ENCODE measurements around the gene SERINC2. TPM values are rescaled to one million over a fixed set of nuclear protein-coding genes. Genes with fewer than 3 reads are reported as not detected.
A peak's percentile ranks its signal among the peaks of the same experiment; 100 is the strongest.

The SERINC2 gene
- 1 to 10 TPM in 1 of 5 experiments, under 1 TPM in 2, not detected in 2; 0.22 to 2.7 (median 0.34) TPM for total RNA-seq
- polyA plus RNA-seq, result not detected
- not detected for total RNA-seq

- H3K27ac Mint-ChIP-seq, result peak within 1 kb of the TSS in 2 of 9 donors; percentile 4 to 69
- H3K4me3 Mint-ChIP-seq, result peak within 1 kb of the TSS; percentile 80 to 100 (median 92)
- DNase-seq (peak in 5 of 9 donors; percentile 21 to 26 (median 24)), ATAC-seq (peak; percentile 76)
- peak within 1 kb of the TSS; percentile 40 for H3K4me3 ChIP-seq (ENCODE audit: low read length)
- no peaks in the 10 kb centered on the region for H3K36me3 ChIP-seq (ENCODE audit: control insufficient read depth in 2 of 3, insufficient read depth in 3 of 3, low read length in 3 of 3)
- H3K27ac ChIP-seq (ENCODE audit: low read depth, low read length), result no peak within 1 kb of the TSS
- H3K9me3 ChIP-seq (ENCODE audit: control insufficient read depth in 2 of 3, low read length in 3 of 3), result no peaks in the 10 kb centered on the region
- H3K4me1 ChIP-seq (ENCODE audit: control insufficient read depth in 2 of 2, insufficient read depth in 2 of 2, low read length in 2 of 2), result no peaks in the 10 kb centered on the region
- H3K4me1 Mint-ChIP-seq, result peaks cover 3 to 13% (median 12%) of the 10 kb centered on the region in 7 donors
- peaks cover 0 to 4% (median 0%) of the 10 kb centered on the region in 5 donors for H3K36me3 Mint-ChIP-seq
- ChIA-PET CTCF (no interaction called here), POLR2A (no interaction called here)
- H3K27me3 Mint-ChIP-seq, result peaks cover 74 to 85% (median 81%) of the 10 kb centered on the region in 5 donors
- intact Hi-C loops (cut with micrococcal nuclease), result no loop called here
- peaks cover 0 to 3% (median 0%) of the 10 kb centered on the region in 11 donors for H3K9me3 Mint-ChIP-seq
- H3K27me3 ChIP-seq (ENCODE audit: control insufficient read depth in 2 of 2, insufficient read depth in 2 of 2, low read length in 2 of 2), result peaks cover 4 to 10% of the 10 kb centered on the region in 2 donors
Measured at GRCh38 chr1:31412732-31413404, at the start of gene SERINC2. SERINC2 (plus strand) TSS chr1:31413213; CDS start chr1:31413266, 53 bp downstream.

GRCh38 chr1:31364561-31365250 is 48.3 kb upstream of the SERINC2 start:
- ChIA-PET CTCF (interaction anchor here (0.6 to 0.7 kb wide), 2 partner anchors 11 to 38 kb away, joined by 3 read pairs; no protein-coding TSS in a partner anchor), POLR2A (no interaction called here)
- peaks cover 0 to 9% (median 0%) of the 10 kb centered on the region in 7 donors for H3K4me1 Mint-ChIP-seq
- H3K27ac ChIP-seq (ENCODE audit: low read depth, low read length), result no peak overlapping the region
- peaks cover 0 to 53% (median 0%) of the 10 kb centered on the region in 3 experiments for H3K36me3 ChIP-seq (ENCODE audit: control insufficient read depth in 2 of 3, insufficient read depth in 3 of 3, low read length in 3 of 3)
- H3K9me3 Mint-ChIP-seq, result no peaks in the 10 kb centered on the region
- no peaks in the 10 kb centered on the region for H3K9me3 ChIP-seq (ENCODE audit: control insufficient read depth in 2 of 3, low read length in 3 of 3)
- no peaks in the 10 kb centered on the region for H3K27me3 ChIP-seq (ENCODE audit: control insufficient read depth in 2 of 2, insufficient read depth in 2 of 2, low read length in 2 of 2)
- no peak overlapping the region for H3K4me3 ChIP-seq (ENCODE audit: low read length)
- peaks cover 7 to 51% (median 18%) of the 10 kb centered on the region in 5 donors for H3K36me3 Mint-ChIP-seq
- H3K4me3 Mint-ChIP-seq, result no peak overlapping the region
- no peaks in the 10 kb centered on the region for H3K4me1 ChIP-seq (ENCODE audit: control insufficient read depth in 2 of 2, insufficient read depth in 2 of 2, low read length in 2 of 2)
- DNase-seq, result no peak
- no peak for ATAC-seq
- intact Hi-C loops (cut with micrococcal nuclease), result no loop called here
- no peak overlapping the region for H3K27ac Mint-ChIP-seq
- H3K27me3 Mint-ChIP-seq, result no peaks in the 10 kb centered on the region

GRCh38 chr1:31366796-31367195 is 46.2 kb upstream of the SERINC2 start:
- no peak overlapping the region for H3K4me3 ChIP-seq (ENCODE audit: low read length)
- Mint-ChIP-seq H3K27ac (no peak overlapping the region), H3K9me3 (no peaks in the 10 kb centered on the region), H3K27me3 (no peaks in the 10 kb centered on the region), H3K4me1 (peaks cover 0 to 9% (median 0%) of the 10 kb centered on the region in 7 donors), H3K36me3 (peaks cover 7 to 38% (median 18%) of the 10 kb centered on the region in 5 donors), H3K4me3 (no peak overlapping the region)
- CTCF ChIA-PET, result interaction anchor here (1.2 kb wide), 1 partner anchor 28 kb away, joined by 3 read pairs; no protein-coding TSS in a partner anchor
- POLR2A ChIA-PET, result no interaction called here
- H3K4me1 ChIP-seq (ENCODE audit: control insufficient read depth in 2 of 2, insufficient read depth in 2 of 2, low read length in 2 of 2), result no peaks in the 10 kb centered on the region
- H3K27me3 ChIP-seq (ENCODE audit: control insufficient read depth in 2 of 2, insufficient read depth in 2 of 2, low read length in 2 of 2), result no peaks in the 10 kb centered on the region
- DNase-seq (no peak), ATAC-seq (no peak)
- intact Hi-C loops (cut with micrococcal nuclease), result no loop called here
- no peak overlapping the region for H3K27ac ChIP-seq (ENCODE audit: low read depth, low read length)
- H3K36me3 ChIP-seq (ENCODE audit: control insufficient read depth in 2 of 3, insufficient read depth in 3 of 3, low read length in 3 of 3), result peaks cover 0 to 42% (median 0%) of the 10 kb centered on the region in 3 experiments
- no peaks in the 10 kb centered on the region for H3K9me3 ChIP-seq (ENCODE audit: control insufficient read depth in 2 of 3, low read length in 3 of 3)

- Mint-ChIP-seq H3K36me3 (peaks cover 7 to 30% (median 18%) of the 10 kb centered on the region in 5 donors), H3K4me1 (peaks cover 0 to 19% (median 11%) of the 10 kb centered on the region in 7 donors), H3K4me3 (no peak overlapping the region), H3K27ac (no peak overlapping the region), H3K27me3 (peaks cover 0 to 15% (median 0%) of the 10 kb centered on the region in 5 donors), H3K9me3 (no peaks in the 10 kb centered on the region)
- CTCF ChIA-PET, result no interaction called here
- Histone ChIP-seq H3K9me3 (ENCODE audit: control insufficient read depth in 2 of 3, low read length in 3 of 3) (no peaks in the 10 kb centered on the region), H3K27ac (ENCODE audit: low read depth, low read length) (no peak overlapping the region), H3K36me3 (ENCODE audit: control insufficient read depth in 2 of 3, insufficient read depth in 3 of 3, low read length in 3 of 3) (peaks cover 0 to 31% (median 0%) of the 10 kb centered on the region in 3 experiments), H3K4me1 (ENCODE audit: control insufficient read depth in 2 of 2, insufficient read depth in 2 of 2, low read length in 2 of 2) (no peaks in the 10 kb centered on the region), H3K4me3 (ENCODE audit: low read length) (no peak overlapping the region), H3K27me3 (ENCODE audit: control insufficient read depth in 2 of 2, insufficient read depth in 2 of 2, low read length in 2 of 2) (no peaks in the 10 kb centered on the region)
- POLR2A ChIA-PET, result no interaction called here
- DNase-seq, result no peak
- ATAC-seq, result no peak
- intact Hi-C loops (cut with micrococcal nuclease), result no loop called here
Measured at GRCh38 chr1:31368611-31369107, 44.4 kb upstream of the SERINC2 start.

GRCh38 chr1:31370021-31370420 is 43.0 kb upstream of the SERINC2 start:
- ChIA-PET POLR2A (no interaction called here), CTCF (no interaction called here)
- H3K4me3 ChIP-seq (ENCODE audit: low read length), result no peak overlapping the region
- no peak for DNase-seq
- H3K9me3 ChIP-seq (ENCODE audit: control insufficient read depth in 2 of 3, low read length in 3 of 3), result no peaks in the 10 kb centered on the region
- H3K27me3 ChIP-seq (ENCODE audit: control insufficient read depth in 2 of 2, insufficient read depth in 2 of 2, low read length in 2 of 2), result no peaks in the 10 kb centered on the region
- Mint-ChIP-seq H3K9me3 (no peaks in the 10 kb centered on the region), H3K27ac (peak overlapping the region in 1 of 9 donors; percentile 20), H3K36me3 (peaks cover 2 to 19% (median 6%) of the 10 kb centered on the region in 5 donors), H3K4me3 (no peak overlapping the region), H3K4me1 (peaks cover 0 to 23% (median 14%) of the 10 kb centered on the region in 7 donors), H3K27me3 (peaks cover 0 to 18% (median 0%) of the 10 kb centered on the region in 5 donors)
- H3K4me1 ChIP-seq (ENCODE audit: control insufficient read depth in 2 of 2, insufficient read depth in 2 of 2, low read length in 2 of 2), result no peaks in the 10 kb centered on the region
- intact Hi-C loops (cut with micrococcal nuclease), result no loop called here
- H3K36me3 ChIP-seq (ENCODE audit: control insufficient read depth in 2 of 3, insufficient read depth in 3 of 3, low read length in 3 of 3), result peaks cover 0 to 17% (median 0%) of the 10 kb centered on the region in 3 experiments
- H3K27ac ChIP-seq (ENCODE audit: low read depth, low read length), result no peak overlapping the region
- ATAC-seq, result no peak

- CTCF ChIA-PET, result no interaction called here
- H3K9me3 ChIP-seq (ENCODE audit: control insufficient read depth in 2 of 3, low read length in 3 of 3), result no peaks in the 10 kb centered on the region
- peaks cover 0 to 23% (median 14%) of the 10 kb centered on the region in 7 donors for H3K4me1 Mint-ChIP-seq
- peak overlapping the region in 1 of 9 donors; percentile 56 for H3K27ac Mint-ChIP-seq
- no peaks in the 10 kb centered on the region for H3K9me3 Mint-ChIP-seq
- H3K27me3 Mint-ChIP-seq, result peaks cover 0 to 18% (median 0%) of the 10 kb centered on the region in 5 donors
- H3K27ac ChIP-seq (ENCODE audit: low read depth, low read length), result no peak overlapping the region
- H3K36me3 ChIP-seq (ENCODE audit: control insufficient read depth in 2 of 3, insufficient read depth in 3 of 3, low read length in 3 of 3), result peaks cover 0 to 12% (median 0%) of the 10 kb centered on the region in 3 experiments
- no peak overlapping the region for H3K4me3 ChIP-seq (ENCODE audit: low read length)
- no peaks in the 10 kb centered on the region for H3K4me1 ChIP-seq (ENCODE audit: control insufficient read depth in 2 of 2, insufficient read depth in 2 of 2, low read length in 2 of 2)
- ATAC-seq, result no peak
- intact Hi-C loops (cut with micrococcal nuclease), result no loop called here
- POLR2A ChIA-PET, result no interaction called here
- DNase-seq, result no peak
- H3K27me3 ChIP-seq (ENCODE audit: control insufficient read depth in 2 of 2, insufficient read depth in 2 of 2, low read length in 2 of 2), result no peaks in the 10 kb centered on the region
- H3K36me3 Mint-ChIP-seq, result peaks cover 1 to 15% (median 2%) of the 10 kb centered on the region in 5 donors
- no peak overlapping the region for H3K4me3 Mint-ChIP-seq
Measured at GRCh38 chr1:31370565-31370964, 42.4 kb upstream of the SERINC2 start.

All from naive thymus-derived CD4-positive, alpha-beta T cell (primary cell).